ENCODE results near the gene TRAK1.

Gene TRAK1

DNA sequence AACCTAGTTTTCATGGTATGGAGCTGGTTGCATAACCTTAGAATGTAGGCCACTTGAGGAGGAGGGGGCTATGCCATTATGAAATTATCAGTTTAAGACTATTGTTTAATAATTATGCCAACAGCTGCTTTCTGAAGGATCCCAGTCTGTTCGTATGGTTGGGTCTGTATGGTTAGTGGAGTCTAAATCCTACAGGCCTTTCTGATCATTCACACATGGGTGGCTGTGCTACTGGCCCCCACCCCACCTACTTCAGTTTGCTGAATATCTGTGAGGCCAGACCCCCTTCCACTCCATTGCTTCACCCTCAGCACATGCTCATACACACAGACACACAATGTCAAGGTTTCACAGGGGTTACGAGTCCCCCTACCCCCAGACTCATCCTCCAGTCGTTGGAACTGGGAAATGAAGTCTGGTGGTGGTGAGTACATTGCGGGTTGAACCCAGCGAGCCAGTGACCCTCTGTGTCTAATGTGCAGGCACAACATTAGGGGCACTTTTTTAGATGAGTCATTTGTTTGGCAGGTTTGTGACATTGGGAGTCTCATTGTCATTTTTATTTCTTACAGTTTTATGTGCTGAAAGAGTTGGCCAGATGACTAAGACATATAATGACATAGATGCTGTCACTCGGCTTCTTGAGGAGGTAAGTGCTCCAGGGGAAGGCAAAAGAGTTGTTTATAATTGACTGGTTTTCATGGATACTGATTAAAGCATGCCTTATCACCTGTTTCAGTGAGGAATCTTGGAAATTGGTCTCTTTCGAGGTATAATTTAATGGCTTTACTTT, 85.3 kb downstream of the TRAK1 start:
- H3K4me3 ChIP-seq (ENCODE audit: control insufficient read depth, low read depth, low read length), result no peak overlapping the region
- no peak for DNase-seq (ENCODE audit: low read depth)
- TF ChIP-seq, protein P1, sequence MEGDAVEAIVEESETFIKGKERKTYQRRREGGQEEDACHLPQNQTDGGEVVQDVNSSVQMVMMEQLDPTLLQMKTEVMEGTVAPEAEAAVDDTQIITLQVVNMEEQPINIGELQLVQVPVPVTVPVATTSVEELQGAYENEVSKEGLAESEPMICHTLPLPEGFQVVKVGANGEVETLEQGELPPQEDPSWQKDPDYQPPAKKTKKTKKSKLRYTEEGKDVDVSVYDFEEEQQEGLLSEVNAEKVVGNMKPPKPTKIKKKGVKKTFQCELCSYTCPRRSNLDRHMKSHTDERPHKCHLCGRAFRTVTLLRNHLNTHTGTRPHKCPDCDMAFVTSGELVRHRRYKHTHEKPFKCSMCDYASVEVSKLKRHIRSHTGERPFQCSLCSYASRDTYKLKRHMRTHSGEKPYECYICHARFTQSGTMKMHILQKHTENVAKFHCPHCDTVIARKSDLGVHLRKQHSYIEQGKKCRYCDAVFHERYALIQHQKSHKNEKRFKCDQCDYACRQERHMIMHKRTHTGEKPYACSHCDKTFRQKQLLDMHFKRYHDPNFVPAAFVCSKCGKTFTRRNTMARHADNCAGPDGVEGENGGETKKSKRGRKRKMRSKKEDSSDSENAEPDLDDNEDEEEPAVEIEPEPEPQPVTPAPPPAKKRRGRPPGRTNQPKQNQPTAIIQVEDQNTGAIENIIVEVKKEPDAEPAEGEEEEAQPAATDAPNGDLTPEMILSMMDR (IDR thresholded peaks at IDR 0.05; ENCODE audit: control insufficient read depth, insufficient read depth, low read depth, low read length, missing control alignments), result no peak

DNA sequence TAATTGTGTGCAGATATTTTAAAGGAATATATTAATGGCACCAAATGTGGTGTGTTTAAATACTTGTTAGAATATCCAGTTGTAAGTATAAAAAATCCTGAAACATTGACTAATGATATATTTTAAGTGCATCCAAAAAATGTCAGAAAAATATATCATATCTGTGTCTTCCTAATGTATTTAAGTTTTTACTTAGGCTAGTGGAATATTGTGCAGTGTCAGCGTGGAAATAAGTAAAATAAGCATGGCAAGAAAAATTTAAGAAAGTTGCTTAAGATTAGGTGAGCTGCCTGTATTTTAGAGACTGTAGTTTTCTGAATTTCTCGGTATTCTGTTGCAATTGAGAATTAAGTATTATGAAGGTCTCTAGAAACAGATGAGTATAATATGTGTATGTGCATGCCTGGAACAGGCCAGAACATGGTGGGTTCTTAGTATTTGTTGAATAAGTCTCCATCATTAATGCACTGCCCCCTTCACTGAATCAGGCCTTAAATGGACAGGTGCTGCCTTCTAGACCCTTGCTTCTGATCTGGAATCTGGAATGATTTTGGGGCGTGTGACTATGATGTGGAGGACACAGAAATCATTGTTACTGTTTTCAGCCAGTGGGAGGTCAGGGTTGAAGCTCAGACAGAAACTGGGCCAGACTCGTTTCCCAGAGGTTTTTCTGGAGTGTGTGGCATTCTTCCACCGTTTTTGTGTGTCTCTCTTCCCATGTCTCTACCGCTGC, 86.1 kb downstream of the TRAK1 start:
- TF ChIP-seq, protein P1 (IDR thresholded peaks at IDR 0.05; ENCODE audit: control insufficient read depth, insufficient read depth, low read depth, low read length, missing control alignments), result no peak
- DNase-seq (ENCODE audit: low read depth), result no peak

DNA sequence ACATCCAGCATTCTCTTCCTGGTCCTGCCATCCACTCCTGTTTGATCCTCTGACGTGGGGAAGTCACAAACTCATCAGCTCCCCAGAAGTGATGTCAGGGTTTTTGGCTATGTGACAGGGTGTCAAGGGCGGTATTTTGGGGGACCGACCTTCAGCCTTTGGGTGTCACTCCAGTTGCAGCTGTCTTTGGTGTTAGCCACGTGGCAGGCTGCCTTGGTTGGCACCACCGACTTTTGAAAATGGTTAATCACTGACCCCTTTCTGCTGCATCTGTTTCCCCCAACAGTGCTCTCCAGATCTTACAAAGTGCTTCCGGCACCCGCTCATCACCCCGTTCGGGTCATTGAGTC, 86.6 kb downstream of the TRAK1 start:
- DNase-seq (ENCODE audit: low read depth), result no peak
- H3K4me3 ChIP-seq (ENCODE audit: control insufficient read depth, low read depth, low read length), result no peak overlapping the region

More for the DNA sequence above, 86.1 kb downstream of the TRAK1 start:
- H3K4me3 ChIP-seq (ENCODE audit: control insufficient read depth, low read depth, low read length), result no peak overlapping the region

DNA sequence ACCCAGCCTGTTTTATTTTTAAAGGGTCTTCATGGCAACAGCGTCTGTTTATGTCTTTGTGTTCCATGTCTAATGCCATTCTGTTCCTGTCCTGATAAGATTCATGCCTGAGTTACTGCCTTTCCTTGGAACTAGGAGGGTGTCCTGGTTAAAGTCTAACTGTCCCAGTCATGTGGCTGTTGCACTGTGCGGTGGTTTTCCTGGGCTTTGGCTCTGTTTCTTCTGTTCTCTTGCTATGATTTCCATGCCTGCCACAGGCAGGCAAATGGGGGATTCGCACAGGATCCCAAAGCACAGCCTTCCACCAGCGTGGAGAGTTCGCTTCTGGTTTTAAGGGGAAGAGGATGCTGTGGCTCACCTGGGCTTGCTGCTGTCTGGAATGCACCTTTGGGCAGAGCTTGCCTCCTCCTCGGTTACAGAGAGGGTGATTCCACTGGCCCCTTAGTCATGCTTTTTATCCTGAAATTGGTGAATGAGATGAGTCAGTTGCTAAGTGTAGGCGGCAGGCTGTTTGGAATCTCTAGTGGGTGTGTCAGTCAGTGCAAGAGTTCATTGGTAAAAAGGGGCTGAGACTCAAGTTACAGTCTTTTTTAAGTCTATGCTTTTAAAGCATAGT, 88.1 kb downstream of the TRAK1 start:
- peak; percentile 61 for DNase-seq (ENCODE audit: low read depth)
- no peak overlapping the region for H3K4me3 ChIP-seq (ENCODE audit: control insufficient read depth, low read depth, low read length)
- TF ChIP-seq, protein P1 (IDR thresholded peaks at IDR 0.05; ENCODE audit: control insufficient read depth, insufficient read depth, low read depth, low read length, missing control alignments), result no peak

More for the DNA sequence above, 86.6 kb downstream of the TRAK1 start:
- TF ChIP-seq, protein P1 (IDR thresholded peaks at IDR 0.05; ENCODE audit: control insufficient read depth, insufficient read depth, low read depth, low read length, missing control alignments), result no peak

DNA sequence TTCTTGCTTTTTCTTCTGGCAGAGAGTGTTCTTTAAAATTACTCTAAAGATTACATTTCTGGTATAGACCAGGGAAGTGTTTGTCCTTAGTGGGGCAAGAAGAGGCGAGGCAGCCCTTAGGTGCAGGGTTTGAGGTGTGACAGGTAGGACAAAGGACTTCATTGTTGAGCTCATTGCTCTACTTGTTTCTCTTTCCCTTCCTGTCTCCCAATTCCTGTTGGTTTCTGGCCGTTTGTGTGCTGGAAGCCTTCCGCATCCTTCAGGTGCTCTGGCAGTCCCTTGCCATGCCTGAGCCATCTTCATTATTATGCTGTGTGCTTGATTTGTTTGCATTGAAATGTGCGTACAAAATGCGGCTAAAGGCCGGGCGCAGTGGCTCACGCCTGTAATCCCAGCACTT, 89.7 kb downstream of the TRAK1 start:
- no peak overlapping the region for H3K4me3 ChIP-seq (ENCODE audit: control insufficient read depth, low read depth, low read length)
- DNase-seq (ENCODE audit: low read depth), result no peak
- TF ChIP-seq, protein P1 (IDR thresholded peaks at IDR 0.05; ENCODE audit: control insufficient read depth, insufficient read depth, low read depth, low read length, missing control alignments), result no peak

DNA sequence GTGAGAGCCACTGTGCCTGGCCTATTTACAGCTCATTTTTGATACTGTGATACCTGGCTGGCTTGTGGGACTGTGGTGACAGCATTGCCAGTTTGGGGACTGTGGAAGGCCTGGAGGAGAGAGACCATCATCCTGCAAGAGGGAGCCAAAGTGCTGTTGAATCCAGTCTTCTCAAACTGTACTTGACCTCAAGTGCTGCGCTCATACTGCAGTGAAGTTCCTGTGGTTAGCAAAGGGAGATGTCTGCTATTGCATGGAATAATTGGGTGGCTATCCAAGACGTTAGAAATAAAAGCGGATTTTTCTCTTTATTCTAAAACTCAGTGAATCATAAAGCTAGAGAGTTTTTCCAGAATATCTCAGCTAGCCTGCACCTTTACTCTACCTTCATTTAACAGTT, 91.4 kb downstream of the TRAK1 start:
- peak; percentile 8 for DNase-seq (ENCODE audit: low read depth)
- TF ChIP-seq, protein P1 (IDR thresholded peaks at IDR 0.05; ENCODE audit: control insufficient read depth, insufficient read depth, low read depth, low read length, missing control alignments), result no peak

More for the DNA sequence above, 91.4 kb downstream of the TRAK1 start:
- H3K4me3 ChIP-seq (ENCODE audit: control insufficient read depth, low read depth, low read length), result no peak overlapping the region
